Prostate gland (tissue), 2 donors: ENCODE results near the gene BCHE.

Experiments used
- POLR2AphosphoS5 ChIP-seq: sonication (generic); formaldehyde crosslinking; IDR thresholded peaks from one replicate; pipeline ENCODE4 v1.6.1; 2017; ENCODE audit warnings: antibody characterized with exemption
- TF ChIP-seq, protein P1 (sequence below), 4 experiments: fragments of 200-600 bp in 2 of 4; fragments of 450-650 bp in 2 of 4; sonication (generic) in 2 of 4; IDR thresholded peaks; 1 replicate in 3 of 4; 2 replicates in 1 of 4; pipeline ENCODE4 v1.5.1; 2016 to 2019; ENCODE audit warnings: antibody characterized with exemption in 4 of 4, mild to moderate bottlenecking in 2 of 4, moderate library complexity in 2 of 4

DNA sequence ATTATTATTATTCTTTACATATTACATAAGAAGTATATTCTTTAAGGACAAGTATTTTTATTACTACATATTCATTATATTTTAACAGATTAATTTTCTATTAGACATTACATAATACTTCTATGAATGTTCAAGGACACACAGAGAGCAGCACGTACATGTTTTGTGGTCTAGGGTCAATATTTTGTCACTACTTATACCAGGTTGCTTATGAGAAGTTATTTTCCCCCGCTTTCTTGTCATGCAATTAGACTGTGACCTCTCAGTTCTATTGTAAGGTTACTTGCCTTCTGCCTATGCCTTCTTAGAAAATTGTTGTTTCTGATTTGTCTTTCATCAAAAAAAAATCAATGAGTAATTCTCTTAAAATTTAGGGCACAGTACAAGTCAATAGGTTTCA, 21.5 kb downstream of the BCHE start:
- TF ChIP-seq POLR2AphosphoS5, result no peak
- TF ChIP-seq, protein P1, sequence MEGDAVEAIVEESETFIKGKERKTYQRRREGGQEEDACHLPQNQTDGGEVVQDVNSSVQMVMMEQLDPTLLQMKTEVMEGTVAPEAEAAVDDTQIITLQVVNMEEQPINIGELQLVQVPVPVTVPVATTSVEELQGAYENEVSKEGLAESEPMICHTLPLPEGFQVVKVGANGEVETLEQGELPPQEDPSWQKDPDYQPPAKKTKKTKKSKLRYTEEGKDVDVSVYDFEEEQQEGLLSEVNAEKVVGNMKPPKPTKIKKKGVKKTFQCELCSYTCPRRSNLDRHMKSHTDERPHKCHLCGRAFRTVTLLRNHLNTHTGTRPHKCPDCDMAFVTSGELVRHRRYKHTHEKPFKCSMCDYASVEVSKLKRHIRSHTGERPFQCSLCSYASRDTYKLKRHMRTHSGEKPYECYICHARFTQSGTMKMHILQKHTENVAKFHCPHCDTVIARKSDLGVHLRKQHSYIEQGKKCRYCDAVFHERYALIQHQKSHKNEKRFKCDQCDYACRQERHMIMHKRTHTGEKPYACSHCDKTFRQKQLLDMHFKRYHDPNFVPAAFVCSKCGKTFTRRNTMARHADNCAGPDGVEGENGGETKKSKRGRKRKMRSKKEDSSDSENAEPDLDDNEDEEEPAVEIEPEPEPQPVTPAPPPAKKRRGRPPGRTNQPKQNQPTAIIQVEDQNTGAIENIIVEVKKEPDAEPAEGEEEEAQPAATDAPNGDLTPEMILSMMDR (IDR thresholded peaks at IDR 0.05), result no peak
